NCI-H187 treated with DMSO at 0.1 percent for 48 hours (cell line): ENCODE measurements around the gene ANGPTL2.
"Not testable (repeated sequence)": the region's sequence is repeated elsewhere in the genome, so short reads cannot be mapped to it uniquely, and the experiment has no call there.

Experiments
- DNase-seq: peaks from one replicate; lab custom pipeline; 2025; lab: John Stamatoyannopoulos, UW

The ANGPTL2 gene

GRCh38 chr9:127122176-127123063 lies at the start of gene ANGPTL2:
ANGPTL2 (minus strand) TSS chr9:127122635; CDS start chr9:127108731, 13,904 bp downstream.
- DNase-seq, result no peak

- DNase-seq, result not testable (repeated sequence)
These were observed 48.9 kb upstream of the ANGPTL2 start for GRCh38 chr9:127171348-127171747.

GRCh38 chr9:127170652-127171051 lies 48.2 kb upstream of the ANGPTL2 start:
- no peak for DNase-seq

GRCh38 chr9:127170103-127170502 lies 47.7 kb upstream of the ANGPTL2 start:
- no peak for DNase-seq

- no peak for DNase-seq
These were observed 47.1 kb upstream of the ANGPTL2 start for GRCh38 chr9:127169575-127169883.

GRCh38 chr9:127168756-127169574 lies 46.5 kb upstream of the ANGPTL2 start:
- no peak for DNase-seq

GRCh38 chr9:127167560-127168326 lies 45.3 kb upstream of the ANGPTL2 start:
- no peak for DNase-seq

- peak; percentile 13 for DNase-seq
These were observed 44.5 kb upstream of the ANGPTL2 start for GRCh38 chr9:127166651-127167524.

GRCh38 chr9:127166111-127166510 lies 43.7 kb upstream of the ANGPTL2 start:
- no peak for DNase-seq

- no peak for DNase-seq
These were observed 42.7 kb upstream of the ANGPTL2 start for GRCh38 chr9:127165116-127165515.

GRCh38 chr9:127163409-127163808 lies 41.0 kb upstream of the ANGPTL2 start:
- DNase-seq, result no peak

GRCh38 chr9:127162864-127163365 lies 40.5 kb upstream of the ANGPTL2 start:
- no peak for DNase-seq

- no peak for DNase-seq
These were observed 39.8 kb upstream of the ANGPTL2 start for GRCh38 chr9:127162046-127162863.

GRCh38 chr9:127161081-127161624 lies 38.7 kb upstream of the ANGPTL2 start:
- no peak for DNase-seq

GRCh38 chr9:127159949-127160610 lies 37.6 kb upstream of the ANGPTL2 start:
- no peak for DNase-seq

- no peak for DNase-seq
These were observed 36.9 kb upstream of the ANGPTL2 start for GRCh38 chr9:127159325-127159801.

GRCh38 chr9:127158786-127159324 lies 36.4 kb upstream of the ANGPTL2 start:
- no peak for DNase-seq

- DNase-seq, result no peak
These were observed 33.0 kb upstream of the ANGPTL2 start for GRCh38 chr9:127155314-127155960.
